Measurements from ENCODE around the gene EXOC3.

Gene EXOC3

GRCh38 chr5:424301-425110 is 18.5 kb upstream of the EXOC3 start:
- in situ Hi-C loops (cut with HindIII; ENCODE audit: low sequenced_read_pairs): loop anchor here (10.0 kb wide), 1 partner anchor 80 kb away; no protein-coding TSS in a partner anchor

- in situ Hi-C loops (cut with HindIII; ENCODE audit: low sequenced_read_pairs): loop anchor here (10.0 kb wide), 1 partner anchor 81 kb away; no protein-coding TSS in a partner anchor
Measured at GRCh38 chr5:425714-426113, 17.3 kb upstream of the EXOC3 start.

- in situ Hi-C loops (cut with HindIII; ENCODE audit: low sequenced_read_pairs): loop anchor here (10.0 kb wide), 1 partner anchor 82 kb away; no protein-coding TSS in a partner anchor
Measured at GRCh38 chr5:426392-426976, 16.5 kb upstream of the EXOC3 start.

- in situ Hi-C loops (cut with HindIII; ENCODE audit: low sequenced_read_pairs): loop anchor here (10.0 kb wide), 1 partner anchor 83 kb away; no protein-coding TSS in a partner anchor
Measured at GRCh38 chr5:427415-428087, 15.4 kb upstream of the EXOC3 start.

GRCh38 chr5:428219-428618 is 14.8 kb upstream of the EXOC3 start:
- in situ Hi-C loops (cut with HindIII; ENCODE audit: low sequenced_read_pairs): loop anchor here (10.0 kb wide), 1 partner anchor 83 kb away; no protein-coding TSS in a partner anchor

GRCh38 chr5:428754-429452 is 14.1 kb upstream of the EXOC3 start:
- in situ Hi-C loops (cut with HindIII; ENCODE audit: low sequenced_read_pairs): loop anchor here (10.0 kb wide), 1 partner anchor 84 kb away; no protein-coding TSS in a partner anchor

- in situ Hi-C loops (cut with HindIII; ENCODE audit: low sequenced_read_pairs): loop anchor here (10.0 kb wide), 1 partner anchor 85 kb away; no protein-coding TSS in a partner anchor
Measured at GRCh38 chr5:429453-430188, 13.4 kb upstream of the EXOC3 start.

GRCh38 chr5:430214-430925 is 12.6 kb upstream of the EXOC3 start:
- in situ Hi-C loops (cut with HindIII; ENCODE audit: low sequenced_read_pairs): no loop called here

GRCh38 chr5:431001-431710 is 11.8 kb upstream of the EXOC3 start:
- in situ Hi-C loops (cut with HindIII; ENCODE audit: low sequenced_read_pairs): no loop called here

- in situ Hi-C loops (cut with HindIII; ENCODE audit: low sequenced_read_pairs): no loop called here
Measured at GRCh38 chr5:431711-432050, 11.3 kb upstream of the EXOC3 start.

- in situ Hi-C loops (cut with HindIII; ENCODE audit: low sequenced_read_pairs): no loop called here
Measured at GRCh38 chr5:432201-432927, 10.6 kb upstream of the EXOC3 start.

- in situ Hi-C loops (cut with HindIII; ENCODE audit: low sequenced_read_pairs): no loop called here
Measured at GRCh38 chr5:432928-433791, 9.8 kb upstream of the EXOC3 start.

- in situ Hi-C loops (cut with HindIII; ENCODE audit: low sequenced_read_pairs): no loop called here
Measured at GRCh38 chr5:433836-434235, 9.1 kb upstream of the EXOC3 start.

- in situ Hi-C loops (cut with HindIII; ENCODE audit: low sequenced_read_pairs): no loop called here
Measured at GRCh38 chr5:434443-435146, 8.4 kb upstream of the EXOC3 start.

- in situ Hi-C loops (cut with HindIII; ENCODE audit: low sequenced_read_pairs): no loop called here
Measured at GRCh38 chr5:435156-435790, 7.7 kb upstream of the EXOC3 start.

GRCh38 chr5:435961-436640 is 6.9 kb upstream of the EXOC3 start:
- in situ Hi-C loops (cut with HindIII; ENCODE audit: low sequenced_read_pairs): no loop called here

All from endothelial cell of hepatic sinusoid (primary cell).